Spleen (tissue), 7 donors: Measurements from ENCODE around the gene ENPP6.

Experiments
- POLR2A ChIP-seq, 3 donors: fragments of 450-650 bp; IDR thresholded peaks; one replicate each; pipeline ENCODE4 v1.5.1; 2017; ENCODE audit warnings: antibody characterized with exemption in 3 of 3, mild to moderate bottlenecking in 1 of 3
- POLR2AphosphoS5 ChIP-seq, 3 donors: sonication (generic); formaldehyde crosslinking; IDR thresholded peaks; one replicate each; pipeline ENCODE4 v1.5.1; 2017; ENCODE audit warnings: antibody characterized with exemption in 3 of 3
- TF ChIP-seq, protein P1 (sequence below), 11 experiments: fragments of 200-600 bp in 7 of 11; fragments of 450-650 bp in 4 of 11; sonication (generic) in 4 of 11; IDR thresholded peaks in 8 of 11; conservative IDR thresholded peaks in 3 of 11; 1 replicate in 7 of 11; 2 replicates in 4 of 11; pipeline versions ENCODE4 v1.4.0 to v1.8.0; 2016 to 2021; ENCODE audit warnings: antibody characterized with exemption in 11 of 11, inconsistent platforms in 4 of 11, mild to moderate bottlenecking in 1 of 11
- donor health status: DM: no; HTN: no; CAD: no; lungs with moderate emphysema.
- donor health status: DM: no; HTN: no; CAD: no.
- donor health status: DM: no; HTN: no; CAD: no.

DNA sequence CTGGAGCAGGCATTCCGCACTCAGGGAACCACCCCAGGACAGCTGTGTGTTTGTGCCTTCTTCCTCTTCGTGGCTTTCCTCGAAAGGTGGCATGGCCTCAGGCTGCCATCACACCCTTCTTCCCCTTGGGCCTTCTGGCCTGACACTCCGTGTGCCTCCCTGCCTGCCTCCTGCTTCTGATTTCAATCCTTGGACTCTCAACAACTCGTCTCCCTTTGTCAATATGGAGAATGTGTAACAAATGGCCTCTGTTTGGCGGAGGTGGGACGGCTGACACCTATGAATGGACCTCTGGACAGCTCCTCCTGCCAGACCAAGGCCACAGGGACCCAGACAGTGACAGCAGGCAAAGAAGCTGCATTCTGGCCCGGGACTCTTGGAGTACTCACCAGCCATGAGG is 137.0 kb downstream of the ENPP6 start:
- TF ChIP-seq, protein P1, sequence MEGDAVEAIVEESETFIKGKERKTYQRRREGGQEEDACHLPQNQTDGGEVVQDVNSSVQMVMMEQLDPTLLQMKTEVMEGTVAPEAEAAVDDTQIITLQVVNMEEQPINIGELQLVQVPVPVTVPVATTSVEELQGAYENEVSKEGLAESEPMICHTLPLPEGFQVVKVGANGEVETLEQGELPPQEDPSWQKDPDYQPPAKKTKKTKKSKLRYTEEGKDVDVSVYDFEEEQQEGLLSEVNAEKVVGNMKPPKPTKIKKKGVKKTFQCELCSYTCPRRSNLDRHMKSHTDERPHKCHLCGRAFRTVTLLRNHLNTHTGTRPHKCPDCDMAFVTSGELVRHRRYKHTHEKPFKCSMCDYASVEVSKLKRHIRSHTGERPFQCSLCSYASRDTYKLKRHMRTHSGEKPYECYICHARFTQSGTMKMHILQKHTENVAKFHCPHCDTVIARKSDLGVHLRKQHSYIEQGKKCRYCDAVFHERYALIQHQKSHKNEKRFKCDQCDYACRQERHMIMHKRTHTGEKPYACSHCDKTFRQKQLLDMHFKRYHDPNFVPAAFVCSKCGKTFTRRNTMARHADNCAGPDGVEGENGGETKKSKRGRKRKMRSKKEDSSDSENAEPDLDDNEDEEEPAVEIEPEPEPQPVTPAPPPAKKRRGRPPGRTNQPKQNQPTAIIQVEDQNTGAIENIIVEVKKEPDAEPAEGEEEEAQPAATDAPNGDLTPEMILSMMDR (IDR thresholded peaks at IDR 0.05 in 8 of 11, conservative IDR thresholded peaks at IDR 0.05 in 3 of 11): no peak
- TF ChIP-seq POLR2AphosphoS5 (IDR thresholded peaks at IDR 0.05) (no peak), POLR2A (IDR thresholded peaks at IDR 0.05) (no peak)
